K562 (cell line): ENCODE measurements around the gene SMCO1. TPM values are rescaled to one million over a fixed set of nuclear protein-coding genes. Genes with fewer than 3 reads are reported as not detected.

ENCODE experiments used
- CBFA2T3 ChIP-seq: fragments of 450-650 bp; IDR thresholded peaks from 2 replicates; pipeline ENCODE4 v1.6.1; 2017
- CREM ChIP-seq: IDR thresholded peaks from 2 replicates; pipeline ENCODE4 v1.6.1; 2014; ENCODE audit warnings: antibody characterized with exemption, low read depth
- CXXC5 ChIP-seq: fragments of 250-450 bp; sonication (Bioruptor Pico); IDR thresholded peaks from 2 replicates; pipeline ENCODE4 v1.8.0; 2022; ENCODE audit warnings: inconsistent platforms, mild to moderate bottlenecking, moderate library complexity
- EP400 ChIP-seq: fragments of 450-650 bp; IDR thresholded peaks from 2 replicates; pipeline ENCODE4 v1.6.1; 2017; ENCODE audit warnings: antibody characterized with exemption, mild to moderate bottlenecking, moderate library complexity
- FOXK2 ChIP-seq, 2 experiments: fragments of 450-650 bp; IDR thresholded peaks in 1 of 2; conservative IDR thresholded peaks in 1 of 2; 2 replicates each; pipeline ENCODE4 v1.6.1; 2016; ENCODE audit warnings: low read depth in 2 of 2, mild to moderate bottlenecking in 1 of 2
- HDAC3 ChIP-seq: fragments of 450-650 bp; IDR thresholded peaks from 2 replicates; pipeline ENCODE4 v1.6.1; 2018; ENCODE audit warnings: borderline replicate concordance, mild to moderate bottlenecking, moderate library complexity; ENCODE audit not compliant: partially characterized antibody
- MECOM ChIP-seq: fragments of 250-450 bp; sonication (Bioruptor Pico); IDR thresholded peaks from 2 replicates; pipeline ENCODE4 v1.8.0; 2022; ENCODE audit warnings: inconsistent platforms
- SAP30 ChIP-seq: fragments of 200-600 bp; sonication (generic); IDR thresholded peaks from 2 replicates; pipeline ENCODE4 v1.6.1; 2012; ENCODE audit warnings: borderline replicate concordance, low read depth, mild to moderate bottlenecking, moderate library complexity, low read length, control low read depth, inconsistent platforms; ENCODE audit not compliant: insufficient read depth, poor library complexity, severe bottlenecking
- USF2 ChIP-seq: sonication (generic); formaldehyde crosslinking; IDR thresholded peaks from 2 replicates; pipeline ENCODE4 v1.5.0; 2020; ENCODE audit warnings: missing genetic modification reagents
- ZNF592 ChIP-seq: fragments of 450-650 bp; IDR thresholded peaks from 2 replicates; pipeline ENCODE4 v1.6.1; 2017; ENCODE audit warnings: antibody characterized with exemption, mild to moderate bottlenecking
- polyA plus RNA-seq, 8 experiments: library from polyadenylated mRNA; depleted of rRNA in 4 of 8; stranded (reverse) in 5 of 8; unstranded in 3 of 8; fragments of >200 nt; fragmentation: Nextera tagmentation in 2 of 8; fragmentation: Illumina TruSeq in 1 of 8; extraction: Ambion mirVana in 2 of 8; extraction: Trizol in 1 of 8; gene quantifications; 2 replicates each; pipeline versions ENCODE4 v1.2.1 to v1.2.3, GENCODE V29; 2011 to 2014; ENCODE audit warnings: inconsistent platforms in 1 of 8, missing spikeins in 1 of 8
- total RNA-seq, 7 experiments: library from RNA; depleted of rRNA in 6 of 7; stranded (reverse); fragments of >200 nt in 6 of 7; fragmentation: Illumina TruSeq in 2 of 7; extraction: Trizol in 2 of 7; gene quantifications; 2 replicates each; pipeline versions ENCODE4 v1.2.1 to v1.2.3, GENCODE V29; 2011 to 2021; ENCODE audit warnings: low replicate concordance in 1 of 7
- TF ChIP-seq, protein P1 (sequence below), 2 experiments: fragments of 450-650 bp in 1 of 2; sonication (generic) in 1 of 2; formaldehyde crosslinking in 1 of 2; IDR thresholded peaks in 1 of 2; conservative IDR thresholded peaks in 1 of 2; 2 replicates each; pipeline versions ENCODE4 v1.6.1 to v1.8.1; 2016 to 2023; ENCODE audit warnings: mild to moderate bottlenecking in 2 of 2, moderate library complexity in 2 of 2, inconsistent platforms in 1 of 2, missing genetic modification reagents in 1 of 2
- TF ChIP-seq, protein P2 (sequence below), 2 experiments: IDR thresholded peaks in 1 of 2; conservative IDR thresholded peaks in 1 of 2; 2 replicates each; pipeline ENCODE4 v1.6.1; 2016; ENCODE audit warnings: low read depth in 2 of 2, mild to moderate bottlenecking in 1 of 2, missing compliant biosample characterization in 1 of 2, missing genetic modification characterization in 1 of 2, moderate library complexity in 1 of 2
- TF ChIP-seq, protein P3 (sequence below), 2 experiments: fragments of 150-350 bp in 1 of 2; IDR thresholded peaks; 2 replicates each; pipeline ENCODE4 v1.6.1; 2012 to 2016; ENCODE audit warnings: low read depth in 2 of 2, low read length in 2 of 2, mild to moderate bottlenecking in 1 of 2, moderate library complexity in 1 of 2

Gene SMCO1
- total and polyA plus RNA-seq, 9 of the 15 experiments (the other 6 are each of a cell fraction or from before 2014, with no cell fraction given): 0.05 to 0.35 (median 0.12) TPM; not detected in 5

- peak; percentile 55 for TF ChIP-seq CBFA2T3
- peak; percentile 84 for TF ChIP-seq USF2 (CRISPR knock-in tag)
- TF ChIP-seq, protein P1, sequence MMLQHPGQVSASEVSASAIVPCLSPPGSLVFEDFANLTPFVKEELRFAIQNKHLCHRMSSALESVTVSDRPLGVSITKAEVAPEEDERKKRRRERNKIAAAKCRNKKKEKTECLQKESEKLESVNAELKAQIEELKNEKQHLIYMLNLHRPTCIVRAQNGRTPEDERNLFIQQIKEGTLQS (IDR thresholded peaks at IDR 0.05): peak; percentile 10; the same call in 1 of the 2 replicates
- TF ChIP-seq, protein P1 (CRISPR knock-in tag; conservative IDR thresholded peaks at IDR 0.05): no peak
- peak; percentile 17; the same call in 1 of the 2 replicates for TF ChIP-seq CREM
- TF ChIP-seq SAP30: no peak
- TF ChIP-seq ZNF592: 0 out of 2 replicates have a peak, but pooled peaks have one; percentile 15
- TF ChIP-seq FOXK2 (conservative IDR thresholded peaks at IDR 0.05 in 1 of 2, IDR thresholded peaks at IDR 0.05 in 1 of 2; ENCODE audit: low read depth in 2 of 2): peak in 1 of 2 experiments; percentile 32; a peak in 1 of 4 replicates
- TF ChIP-seq, protein P2, sequence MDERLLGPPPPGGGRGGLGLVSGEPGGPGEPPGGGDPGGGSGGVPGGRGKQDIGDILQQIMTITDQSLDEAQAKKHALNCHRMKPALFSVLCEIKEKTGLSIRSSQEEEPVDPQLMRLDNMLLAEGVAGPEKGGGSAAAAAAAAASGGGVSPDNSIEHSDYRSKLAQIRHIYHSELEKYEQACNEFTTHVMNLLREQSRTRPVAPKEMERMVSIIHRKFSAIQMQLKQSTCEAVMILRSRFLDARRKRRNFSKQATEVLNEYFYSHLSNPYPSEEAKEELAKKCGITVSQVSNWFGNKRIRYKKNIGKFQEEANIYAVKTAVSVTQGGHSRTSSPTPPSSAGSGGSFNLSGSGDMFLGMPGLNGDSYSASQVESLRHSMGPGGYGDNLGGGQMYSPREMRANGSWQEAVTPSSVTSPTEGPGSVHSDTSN (CRISPR knock-in tag; IDR thresholded peaks at IDR 0.05; ENCODE audit: low read depth): no peak
- TF ChIP-seq, protein P2 (tag; conservative IDR thresholded peaks at IDR 0.05; ENCODE audit: low read depth): peak; percentile 89
- TF ChIP-seq, protein P3, sequence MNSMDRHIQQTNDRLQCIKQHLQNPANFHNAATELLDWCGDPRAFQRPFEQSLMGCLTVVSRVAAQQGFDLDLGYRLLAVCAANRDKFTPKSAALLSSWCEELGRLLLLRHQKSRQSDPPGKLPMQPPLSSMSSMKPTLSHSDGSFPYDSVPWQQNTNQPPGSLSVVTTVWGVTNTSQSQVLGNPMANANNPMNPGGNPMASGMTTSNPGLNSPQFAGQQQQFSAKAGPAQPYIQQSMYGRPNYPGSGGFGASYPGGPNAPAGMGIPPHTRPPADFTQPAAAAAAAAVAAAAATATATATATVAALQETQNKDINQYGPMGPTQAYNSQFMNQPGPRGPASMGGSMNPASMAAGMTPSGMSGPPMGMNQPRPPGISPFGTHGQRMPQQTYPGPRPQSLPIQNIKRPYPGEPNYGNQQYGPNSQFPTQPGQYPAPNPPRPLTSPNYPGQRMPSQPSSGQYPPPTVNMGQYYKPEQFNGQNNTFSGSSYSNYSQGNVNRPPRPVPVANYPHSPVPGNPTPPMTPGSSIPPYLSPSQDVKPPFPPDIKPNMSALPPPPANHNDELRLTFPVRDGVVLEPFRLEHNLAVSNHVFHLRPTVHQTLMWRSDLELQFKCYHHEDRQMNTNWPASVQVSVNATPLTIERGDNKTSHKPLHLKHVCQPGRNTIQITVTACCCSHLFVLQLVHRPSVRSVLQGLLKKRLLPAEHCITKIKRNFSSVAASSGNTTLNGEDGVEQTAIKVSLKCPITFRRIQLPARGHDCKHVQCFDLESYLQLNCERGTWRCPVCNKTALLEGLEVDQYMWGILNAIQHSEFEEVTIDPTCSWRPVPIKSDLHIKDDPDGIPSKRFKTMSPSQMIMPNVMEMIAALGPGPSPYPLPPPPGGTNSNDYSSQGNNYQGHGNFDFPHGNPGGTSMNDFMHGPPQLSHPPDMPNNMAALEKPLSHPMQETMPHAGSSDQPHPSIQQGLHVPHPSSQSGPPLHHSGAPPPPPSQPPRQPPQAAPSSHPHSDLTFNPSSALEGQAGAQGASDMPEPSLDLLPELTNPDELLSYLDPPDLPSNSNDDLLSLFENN (IDR thresholded peaks at IDR 0.05; ENCODE audit: low read depth in 2 of 2, low read length in 2 of 2): no peak
- TF ChIP-seq CXXC5 (CRISPR knock-in tag): peak; percentile 65
- TF ChIP-seq MECOM (CRISPR knock-in tag): peak; percentile 54; the same call in 1 of the 2 replicates
- TF ChIP-seq EP400: peak; percentile 15; the same call in 1 of the 2 replicates
- TF ChIP-seq HDAC3: no peak
Observed at GRCh38 chr3:196496183-196496582, 19.0 kb downstream of the SMCO1 start (continued).
